GM19395 (cell line): ENCODE measurements around the gene RBM47.
"Not testable (repeated sequence)": the region's sequence is repeated elsewhere in the genome, so short reads cannot be mapped to it uniquely, and the experiment has no call there.

Source experiments
- ATAC-seq: cut with Tn5 transposase; IDR thresholded peaks from one replicate; pipeline ENCODE4 v1.9.1; 2021; ENCODE audit warnings: mild to moderate bottlenecking, moderate library complexity; ENCODE audit not compliant: unreplicated experiment

RBM47 gene

GRCh38 chr4:40418430-40419230, 211.0 kb downstream of the RBM47 start:
- no peak for ATAC-seq

GRCh38 chr4:40417941-40418340, 211.7 kb downstream of the RBM47 start:
- ATAC-seq: no peak

GRCh38 chr4:40414673-40415072, 215.0 kb downstream of the RBM47 start:
- ATAC-seq: no peak

GRCh38 chr4:40412866-40413795, 216.5 kb downstream of the RBM47 start:
- ATAC-seq: no peak

- no peak for ATAC-seq
Measured at GRCh38 chr4:40412388-40412787, 217.3 kb downstream of the RBM47 start.

GRCh38 chr4:40409835-40410234, 219.8 kb downstream of the RBM47 start:
- no peak for ATAC-seq

GRCh38 chr4:40407468-40407867, 222.2 kb downstream of the RBM47 start:
- not testable (repeated sequence) for ATAC-seq

- no peak for ATAC-seq
Measured at GRCh38 chr4:40406340-40406739, 223.3 kb downstream of the RBM47 start.

- no peak for ATAC-seq
Measured at GRCh38 chr4:40405193-40405592, 224.5 kb downstream of the RBM47 start.

GRCh38 chr4:40403081-40403480, 226.6 kb downstream of the RBM47 start:
- no peak for ATAC-seq

- ATAC-seq: no peak
Measured at GRCh38 chr4:40402556-40402955, 227.1 kb downstream of the RBM47 start.

- no peak for ATAC-seq
Measured at GRCh38 chr4:40401631-40402030, 228.0 kb downstream of the RBM47 start.

GRCh38 chr4:40401096-40401495, 228.6 kb downstream of the RBM47 start:
- ATAC-seq: no peak

- ATAC-seq: no peak
Measured at GRCh38 chr4:40399578-40399977, 230.1 kb downstream of the RBM47 start.

GRCh38 chr4:40395908-40396793, 233.5 kb downstream of the RBM47 start:
- ATAC-seq: no peak

- no peak for ATAC-seq
Measured at GRCh38 chr4:40395166-40395900, 234.3 kb downstream of the RBM47 start.

GRCh38 chr4:40394236-40394635, 235.4 kb downstream of the RBM47 start:
- ATAC-seq: no peak

- not testable (repeated sequence) for ATAC-seq
Measured at GRCh38 chr4:40392241-40392640, 237.4 kb downstream of the RBM47 start.

- ATAC-seq: no peak
Measured at GRCh38 chr4:40389986-40390385, 239.7 kb downstream of the RBM47 start.

GRCh38 chr4:40388239-40388638, 241.4 kb downstream of the RBM47 start:
- ATAC-seq: no peak
